ENCODE measurements around the gene PRR12. TPM values are rescaled to one million over a fixed set of nuclear protein-coding genes. Genes with fewer than 3 reads are reported as not detected.

The PRR12 gene
- total and polyA plus RNA-seq, 9 of the 15 experiments (the other 6 are each of a cell fraction or from before 2014, with no cell fraction given) = 0.01 to 21.1 (median 0.98) TPM

GRCh38 chr19:49640113-49640898, 49.3 kb downstream of the PRR12 start, which contains the start of gene RRAS (continued):
- no peak for TF ChIP-seq ETS2 (tag; IDR thresholded peaks at IDR 0.05; ENCODE audit: borderline replicate concordance, poor library complexity, severe bottlenecking)
- no peak for TF ChIP-seq HEY1 (CRISPR knock-in tag; IDR thresholded peaks at IDR 0.05; ENCODE audit: borderline replicate concordance)
- no peak for TF ChIP-seq ZKSCAN3 (CRISPR knock-in tag; IDR thresholded peaks at IDR 0.05)
- TF ChIP-seq EHMT2 (IDR thresholded peaks at IDR 0.05) = no peak
- TF ChIP-seq MYNN (IDR thresholded peaks at IDR 0.05) = no peak
- no peak for TF ChIP-seq MYNN (CRISPR knock-in tag; IDR thresholded peaks at IDR 0.05)
- TF ChIP-seq ZNF76 (CRISPR knock-in tag; IDR thresholded peaks at IDR 0.05; ENCODE audit: borderline replicate concordance) = no peak
- peak; percentile 80 for TF ChIP-seq ZFX (CRISPR knock-in tag; IDR thresholded peaks at IDR 0.05)
- TF ChIP-seq PKNOX1 (IDR thresholded peaks at IDR 0.05) = peak; percentile 69
- peak; percentile 20 for TF ChIP-seq RBBP5 (IDR thresholded peaks at IDR 0.05; ENCODE audit: borderline replicate concordance, insufficient read depth, low read length, poor library complexity, severe bottlenecking)
- no peak for TF ChIP-seq MECOM (CRISPR knock-in tag; IDR thresholded peaks at IDR 0.05)
- no peak for TF ChIP-seq RNF219 (CRISPR knock-in tag; IDR thresholded peaks at IDR 0.05)
- peak; percentile 89 for TF ChIP-seq POLR2G (IDR thresholded peaks at IDR 0.05; ENCODE audit: low read depth, low read length)
- TF ChIP-seq ELF2 (CRISPR knock-in tag; IDR thresholded peaks at IDR 0.05) = no peak
- no peak for TF ChIP-seq RBM34 (IDR thresholded peaks at IDR 0.05; ENCODE audit: borderline replicate concordance, insufficient read depth, low read length)
- no peak for TF ChIP-seq ZNF830 (CRISPR knock-in tag; IDR thresholded peaks at IDR 0.05)
- TF ChIP-seq PHF20 (IDR thresholded peaks at IDR 0.05; ENCODE audit: partially characterized antibody) = no peak
- TF ChIP-seq ILF3 (IDR thresholded peaks at IDR 0.05; ENCODE audit: borderline replicate concordance) = no peak
- TF ChIP-seq ZNF512 (tag; IDR thresholded peaks at IDR 0.05) = no peak
- TF ChIP-seq ELK1 (CRISPR knock-in tag; IDR thresholded peaks at IDR 0.05) = no peak

All from K562 (cell line).